H1 (cell line): ENCODE measurements around the gene PET100.
A peak's percentile ranks its signal among the peaks of the same experiment; 100 is the strongest.

ENCODE experiments used
- ASH2L ChIP-seq: fragments of 200-600, 300-600 bp; sonication (generic); IDR thresholded peaks from one replicate; pipeline ENCODE4 v1.7.1; 2017; ENCODE audit warnings: low read length
- CTCF ChIP-seq, 3 experiments: IDR thresholded peaks; 1 replicate in 2 of 3; 2 replicates in 1 of 3; pipeline versions ENCODE4 v1.5.1 to v1.6.1; 2011; ENCODE audit warnings: low read length in 3 of 3, mild to moderate bottlenecking in 3 of 3, inconsistent platforms in 2 of 3, low read depth in 1 of 3, moderate library complexity in 1 of 3; ENCODE audit not compliant: insufficient read depth in 1 of 3; ENCODE audit errors: control extremely low read depth in 1 of 3
- POLR2A ChIP-seq, 2 experiments: IDR thresholded peaks; 1 replicate in 1 of 2; 2 replicates in 1 of 2; pipeline ENCODE4 v1.6.1; 2011; ENCODE audit warnings: low read depth in 2 of 2, low read length in 2 of 2, mild to moderate bottlenecking in 2 of 2; ENCODE audit errors: control extremely low read depth in 1 of 2
- TBP ChIP-seq: IDR thresholded peaks from 2 replicates; pipeline ENCODE4 v1.6.1; 2011; ENCODE audit warnings: low read depth, low read length, improper control_type of control experiment

DNA sequence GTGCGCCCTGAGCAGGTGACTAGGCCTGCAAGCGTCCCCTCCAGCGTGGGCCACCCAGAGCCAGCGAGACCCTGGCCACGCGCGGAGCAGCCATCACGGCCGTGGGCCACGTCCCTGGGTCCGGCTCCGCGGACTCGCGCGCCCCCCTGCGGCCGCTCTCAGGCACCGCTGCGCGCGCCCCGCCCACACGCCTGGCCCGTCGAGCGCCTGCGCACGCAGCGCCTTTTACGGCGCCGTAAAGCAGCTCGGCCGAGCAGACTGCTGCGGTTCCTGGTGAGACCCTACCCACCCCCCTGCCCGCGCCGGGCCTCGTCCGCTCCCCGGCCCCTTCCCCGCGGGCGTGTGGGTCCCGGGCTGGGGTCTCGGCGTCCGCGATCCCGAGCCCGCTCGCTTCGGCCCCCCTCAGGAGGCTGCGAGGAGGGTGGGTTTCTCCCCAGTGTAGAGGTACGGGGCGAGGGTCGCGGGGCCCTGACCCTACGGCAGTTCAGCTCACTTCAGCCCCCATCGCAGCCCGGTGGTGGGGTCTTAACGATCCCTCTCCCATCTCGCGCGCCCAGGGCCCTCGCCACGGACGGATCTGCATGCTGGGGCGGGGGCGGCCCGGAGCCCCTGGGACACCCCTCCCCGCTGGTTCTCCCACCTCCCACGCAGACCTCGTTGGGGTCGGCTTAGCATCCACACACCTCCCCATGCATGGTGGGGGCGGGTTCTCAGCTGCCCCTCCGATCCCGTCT is 51.2 kb downstream of the PET100 start, which contains the start of gene TRAPPC5:
- TF ChIP-seq TBP (peak; percentile 19; the same call in 1 of the 2 replicates), CTCF (IDR thresholded peaks at IDR 0.05; ENCODE audit: control extremely low read depth in 1 of 3, insufficient read depth in 1 of 3, low read depth in 1 of 3, low read length in 3 of 3) (peak; percentile 89 to 93 (median 91)), ASH2L (peak; percentile 56), POLR2A (IDR thresholded peaks at IDR 0.05; ENCODE audit: control extremely low read depth in 1 of 2, low read depth in 2 of 2, low read length in 2 of 2) (no peak; a peak in 1 of 3 replicates)
